ENCODE measurements around the gene MRPL18. TPM values are rescaled to one million over a fixed set of nuclear protein-coding genes. Genes with fewer than 3 reads are reported as not detected.

The MRPL18 gene
- polyA plus RNA-seq, 3 donors, result 28.5 to 88.2 (median 74.1) TPM

DNA sequence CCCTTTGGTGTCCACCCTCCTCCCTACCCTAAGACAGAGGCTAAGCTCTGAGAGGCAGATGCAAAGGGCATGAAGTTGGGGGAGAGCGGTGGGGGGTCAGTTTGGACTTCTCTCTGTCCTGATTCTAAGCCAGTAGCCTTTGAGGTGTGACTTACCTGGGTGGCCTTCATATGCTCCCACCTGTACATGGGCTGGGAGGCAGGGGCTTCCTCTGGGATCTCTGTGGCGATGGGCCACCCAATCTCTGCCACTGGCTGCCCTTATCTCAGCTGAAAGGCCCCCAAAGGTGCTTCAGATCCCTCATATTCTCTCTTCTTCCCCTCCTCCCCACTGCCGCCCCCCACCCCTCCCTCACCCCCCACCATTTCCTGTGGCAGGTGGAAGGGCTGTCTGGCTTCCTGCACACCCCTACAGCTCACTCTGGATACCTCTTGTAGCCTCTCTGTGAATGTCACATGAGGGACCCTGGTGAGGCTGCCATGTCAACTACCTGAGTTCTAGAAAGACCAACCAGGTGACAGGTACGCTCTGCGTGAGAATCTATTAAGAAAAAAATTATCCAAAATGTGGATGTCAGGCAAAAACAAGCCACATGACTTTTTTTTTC is 43.8 kb downstream of the MRPL18 start:
- TF ChIP-seq, protein P1, sequence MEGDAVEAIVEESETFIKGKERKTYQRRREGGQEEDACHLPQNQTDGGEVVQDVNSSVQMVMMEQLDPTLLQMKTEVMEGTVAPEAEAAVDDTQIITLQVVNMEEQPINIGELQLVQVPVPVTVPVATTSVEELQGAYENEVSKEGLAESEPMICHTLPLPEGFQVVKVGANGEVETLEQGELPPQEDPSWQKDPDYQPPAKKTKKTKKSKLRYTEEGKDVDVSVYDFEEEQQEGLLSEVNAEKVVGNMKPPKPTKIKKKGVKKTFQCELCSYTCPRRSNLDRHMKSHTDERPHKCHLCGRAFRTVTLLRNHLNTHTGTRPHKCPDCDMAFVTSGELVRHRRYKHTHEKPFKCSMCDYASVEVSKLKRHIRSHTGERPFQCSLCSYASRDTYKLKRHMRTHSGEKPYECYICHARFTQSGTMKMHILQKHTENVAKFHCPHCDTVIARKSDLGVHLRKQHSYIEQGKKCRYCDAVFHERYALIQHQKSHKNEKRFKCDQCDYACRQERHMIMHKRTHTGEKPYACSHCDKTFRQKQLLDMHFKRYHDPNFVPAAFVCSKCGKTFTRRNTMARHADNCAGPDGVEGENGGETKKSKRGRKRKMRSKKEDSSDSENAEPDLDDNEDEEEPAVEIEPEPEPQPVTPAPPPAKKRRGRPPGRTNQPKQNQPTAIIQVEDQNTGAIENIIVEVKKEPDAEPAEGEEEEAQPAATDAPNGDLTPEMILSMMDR (IDR thresholded peaks at IDR 0.05), result no peak
- Histone ChIP-seq H3K27me3 (ENCODE audit: control insufficient read depth in 2 of 2, insufficient read depth in 2 of 2, low read length in 2 of 2) (no peaks in the 10 kb centered on the region), H2AFZ (ENCODE audit: insufficient read depth, low read depth, low read length, poor library complexity, severe bottlenecking) (no peak overlapping the region), H3K4me2 (replicated peaks; ENCODE audit: extremely low read depth, low read length, poor library complexity, severe bottlenecking) (no peak overlapping the region), H3K9me3 (replicated peaks in 1 of 2; ENCODE audit: control insufficient read depth in 1 of 2, insufficient read depth in 1 of 2, low read length in 2 of 2) (no peaks in the 10 kb centered on the region), H3K9ac (ENCODE audit: insufficient read depth, low read length, poor library complexity, severe bottlenecking) (no peak overlapping the region), H3K4me1 (ENCODE audit: control insufficient read depth in 1 of 2, insufficient read depth in 2 of 2, low read length in 2 of 2) (peaks cover 21 to 26% of the 10 kb centered on the region in 2 donors), H3K36me3 (replicated peaks in 1 of 2; ENCODE audit: control insufficient read depth in 1 of 2, insufficient read depth in 2 of 2, low read length in 2 of 2) (no peaks in the 10 kb centered on the region), H3K4me3 (replicated peaks in 1 of 3; ENCODE audit: low read depth in 2 of 3, low read length in 3 of 3) (no peak overlapping the region), H3K79me2 (ENCODE audit: insufficient read depth, low read length) (no peaks in the 10 kb centered on the region), H4K20me1 (ENCODE audit: insufficient read depth, low read length) (no peaks in the 10 kb centered on the region), H3K27ac (ENCODE audit: low read depth in 1 of 2, low read length in 2 of 2) (no peak overlapping the region)
- no peak overlapping the region for H3K27ac Mint-ChIP-seq
- no peaks in the 10 kb centered on the region for H3K36me3 Mint-ChIP-seq
- H3K4me1 Mint-ChIP-seq, result peaks cover 23% of the 10 kb centered on the region
- 93% methylated on average over 2 of the region's 5 CpGs for WGBS (ENCODE audit: insufficient coverage)
- peaks cover 0 to under 1% (median 0%) of the 10 kb centered on the region in 7 donors for H3K9me3 Mint-ChIP-seq
- H3K27me3 Mint-ChIP-seq (ENCODE audit: low read depth in 3 of 3), result peaks cover under 1 to 6% (median 2%) of the 10 kb centered on the region in 3 donors
- no peak for DNase-seq
- intact Hi-C loops (cut with micrococcal nuclease), result no loop called here
- H3K4me3 Mint-ChIP-seq, result no peak overlapping the region

DNA sequence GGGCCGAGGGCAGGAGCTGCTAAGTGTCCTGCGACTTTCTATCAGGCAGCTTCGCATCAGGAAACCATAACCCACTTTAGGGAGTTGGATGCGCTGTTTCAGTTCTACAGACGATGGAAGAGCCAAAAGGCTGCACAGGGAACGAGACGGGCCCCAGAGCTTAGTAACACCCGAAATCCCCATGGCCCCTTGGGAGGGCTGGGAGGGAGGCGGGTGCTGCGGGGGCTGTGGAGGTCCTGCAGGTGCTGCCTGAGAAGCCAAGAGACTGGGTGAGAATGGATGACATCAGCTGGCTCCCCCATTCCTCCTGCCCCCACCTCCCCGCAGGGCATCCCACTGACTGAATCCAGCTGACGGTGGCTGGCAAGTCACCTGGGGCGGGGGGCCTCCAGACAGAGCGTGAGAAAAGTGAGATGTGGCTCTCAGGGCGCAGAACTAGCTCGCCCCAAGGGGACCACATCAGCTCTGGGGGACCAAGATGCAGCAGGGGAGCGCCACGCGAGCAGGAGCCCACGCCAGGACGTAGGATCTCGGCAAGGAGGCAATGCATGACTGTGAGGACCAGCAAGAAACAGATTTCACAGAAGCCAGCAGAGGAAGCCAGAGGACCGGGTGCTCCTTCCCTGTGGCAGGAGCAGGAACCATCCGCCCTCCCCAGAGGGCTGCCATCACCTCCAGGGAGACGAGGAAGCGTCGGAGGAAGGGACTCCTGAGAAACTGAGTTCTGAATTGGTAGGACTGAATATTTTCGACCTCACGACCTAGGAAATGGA is 46.6 kb downstream of the MRPL18 start:
- Histone ChIP-seq H3K4me1 (ENCODE audit: control insufficient read depth in 1 of 2, insufficient read depth in 2 of 2, low read length in 2 of 2) (no peaks in the 10 kb centered on the region), H2AFZ (ENCODE audit: insufficient read depth, low read depth, low read length, poor library complexity, severe bottlenecking) (no peak overlapping the region), H3K9me3 (replicated peaks in 1 of 2; ENCODE audit: control insufficient read depth in 1 of 2, insufficient read depth in 1 of 2, low read length in 2 of 2) (no peaks in the 10 kb centered on the region), H3K27ac (ENCODE audit: low read depth in 1 of 2, low read length in 2 of 2) (no peak overlapping the region), H3K27me3 (ENCODE audit: control insufficient read depth in 2 of 2, insufficient read depth in 2 of 2, low read length in 2 of 2) (no peaks in the 10 kb centered on the region), H3K79me2 (ENCODE audit: insufficient read depth, low read length) (no peaks in the 10 kb centered on the region), H3K9ac (ENCODE audit: insufficient read depth, low read length, poor library complexity, severe bottlenecking) (no peak overlapping the region), H3K4me3 (replicated peaks in 1 of 3; ENCODE audit: low read depth in 2 of 3, low read length in 3 of 3) (no peak overlapping the region), H4K20me1 (ENCODE audit: insufficient read depth, low read length) (no peaks in the 10 kb centered on the region), H3K4me2 (replicated peaks; ENCODE audit: extremely low read depth, low read length, poor library complexity, severe bottlenecking) (no peak overlapping the region), H3K36me3 (replicated peaks in 1 of 2; ENCODE audit: control insufficient read depth in 1 of 2, insufficient read depth in 2 of 2, low read length in 2 of 2) (no peaks in the 10 kb centered on the region)
- Mint-ChIP-seq H3K4me3 (no peak overlapping the region), H3K9me3 (peaks cover 0 to 7% (median 1%) of the 10 kb centered on the region in 7 donors), H3K4me1 (peaks cover 3% of the 10 kb centered on the region), H3K36me3 (no peaks in the 10 kb centered on the region), H3K27ac (no peak overlapping the region), H3K27me3 (ENCODE audit: low read depth in 3 of 3) (peaks cover 2 to 4% (median 2%) of the 10 kb centered on the region in 3 donors)
- WGBS (ENCODE audit: insufficient coverage), result 95% methylated on average over 23 of the region's 29 CpGs
- DNase-seq, result no peak
- intact Hi-C loops (cut with micrococcal nuclease), result no loop called here
- TF ChIP-seq, protein P1 (IDR thresholded peaks at IDR 0.05), result no peak

Measured in CD14-positive monocyte (primary cell).